HepG2 (cell line): Measurements from ENCODE around the gene HINFP. TPM values are rescaled to one million over a fixed set of nuclear protein-coding genes. Genes with fewer than 3 reads are reported as not detected.

Experiments
- AKAP8 ChIP-seq: sonication (generic); formaldehyde crosslinking; IDR thresholded peaks from 2 replicates; pipeline ENCODE4 v1.5.1; 2020; ENCODE audit warnings: mild to moderate bottlenecking, missing genetic modification reagents
- ATM ChIP-seq: fragments of 450-650 bp; IDR thresholded peaks from 2 replicates; pipeline ENCODE4 v1.7.1; 2017; ENCODE audit warnings: mild to moderate bottlenecking, borderline replicate concordance
- CBFB ChIP-seq: sonication (generic); formaldehyde crosslinking; IDR thresholded peaks from 2 replicates; pipeline ENCODE4 v1.4.0; 2020; ENCODE audit warnings: missing genetic modification reagents
- CREB1 ChIP-seq, 2 experiments: fragments of 450-650 bp in 1 of 2; IDR thresholded peaks; 2 replicates each; pipeline ENCODE4 v1.6.1; 2016 to 2017; ENCODE audit warnings: control low read depth in 1 of 2, mild to moderate bottlenecking in 1 of 2, missing compliant biosample characterization in 1 of 2, missing genetic modification characterization in 1 of 2
- ERF ChIP-seq: IDR thresholded peaks from 2 replicates; pipeline ENCODE4 v1.6.1; 2018; ENCODE audit warnings: missing biosample characterization, missing genetic modification reagents
- HNRNPH1 ChIP-seq: fragments of 200-400 bp; formaldehyde crosslinking; optimal IDR thresholded peaks from 2 replicates; pipeline ENCODE3; 2017; ENCODE audit warnings: mild to moderate bottlenecking, low read depth, low read length
- NFE2L2 ChIP-seq: fragments of 150-350 bp; IDR thresholded peaks from 2 replicates; pipeline ENCODE4 v1.6.1; 2014; ENCODE audit warnings: low read length
- NFIC ChIP-seq: IDR thresholded peaks from 2 replicates; pipeline ENCODE4 v1.6.1; 2012; ENCODE audit warnings: mild to moderate bottlenecking, low read length, inconsistent platforms
- PHF20 ChIP-seq: sonication (generic); formaldehyde crosslinking; IDR thresholded peaks from 2 replicates; pipeline ENCODE4 v1.5.0; 2020; ENCODE audit warnings: mild to moderate bottlenecking, missing genetic modification reagents
- SP2 ChIP-seq: sonication (generic); formaldehyde crosslinking; IDR thresholded peaks from 2 replicates; pipeline ENCODE4 v1.5.1; 2020; ENCODE audit warnings: mild to moderate bottlenecking, missing genetic modification reagents
- SYNCRIP ChIP-seq: fragments of 200-400 bp; formaldehyde crosslinking; IDR thresholded peaks from 2 replicates; pipeline ENCODE4 v1.6.1; 2018; ENCODE audit warnings: mild to moderate bottlenecking, low read depth, low read length; ENCODE audit not compliant: insufficient read depth
- TBL1XR1 ChIP-seq: fragments of 150-350 bp; IDR thresholded peaks from 2 replicates; pipeline ENCODE4 v1.6.1; 2014; ENCODE audit warnings: borderline replicate concordance, low read length; ENCODE audit not compliant: partially characterized antibody
- THAP7 ChIP-seq: sonication (generic); formaldehyde crosslinking; IDR thresholded peaks from 2 replicates; pipeline ENCODE4 v1.8.1; 2023; ENCODE audit warnings: mild to moderate bottlenecking, missing genetic modification reagents
- TSC22D2 ChIP-seq: sonication (generic); formaldehyde crosslinking; IDR thresholded peaks from 2 replicates; pipeline ENCODE4 v1.5.1; 2020; ENCODE audit warnings: missing genetic modification reagents, mild to moderate bottlenecking, borderline replicate concordance
- ZBTB7A ChIP-seq: sonication (generic); formaldehyde crosslinking; IDR thresholded peaks from 2 replicates; pipeline ENCODE4 v1.8.0; 2022; ENCODE audit warnings: mild to moderate bottlenecking, missing genetic modification reagents
- ZKSCAN8 ChIP-seq: IDR thresholded peaks from 2 replicates; pipeline ENCODE4 v1.6.1; 2016; ENCODE audit warnings: borderline replicate concordance, missing genetic modification reagents, missing compliant biosample characterization
- ZNF513 ChIP-seq: sonication (generic); formaldehyde crosslinking; conservative IDR thresholded peaks from 2 replicates; pipeline ENCODE4 v1.5.0; 2020; ENCODE audit warnings: missing genetic modification reagents
- ZNF75D ChIP-seq: sonication (generic); formaldehyde crosslinking; IDR thresholded peaks from 2 replicates; pipeline ENCODE4 v1.8.1; 2023; ENCODE audit warnings: missing genetic modification reagents, mild to moderate bottlenecking, borderline replicate concordance
- ZNF776 ChIP-seq: sonication (generic); formaldehyde crosslinking; IDR thresholded peaks from 2 replicates; pipeline ENCODE4 v1.4.0; 2020; ENCODE audit warnings: mild to moderate bottlenecking, missing genetic modification reagents
- polyA plus RNA-seq, 8 experiments: library from polyadenylated mRNA; depleted of rRNA in 3 of 8; stranded (reverse) in 7 of 8; unstranded in 1 of 8; fragments of >200 nt; fragmentation: Illumina TruSeq in 4 of 8; extraction: Trizol in 4 of 8; gene quantifications; 2 replicates each; pipeline versions ENCODE4 v1.2.1 to v1.2.3, GENCODE V29; 2011 to 2016; ENCODE audit warnings: low read depth in 4 of 8, missing spikeins in 1 of 8, mixed read lengths in 1 of 8; ENCODE audit not compliant: insufficient read depth in 1 of 8
- total RNA-seq, 5 experiments: library from RNA; depleted of rRNA; stranded (reverse); fragments of >200 nt; fragmentation: Illumina TruSeq; extraction: Trizol; gene quantifications; 2 replicates each; pipeline ENCODE4 v1.2.3, GENCODE V29; 2016; ENCODE audit warnings: low read depth in 1 of 5
- TF ChIP-seq, protein P1 (sequence below): sonication (generic); formaldehyde crosslinking; IDR thresholded peaks from 2 replicates; pipeline ENCODE4 v1.8.0; 2022; ENCODE audit warnings: mild to moderate bottlenecking, missing genetic modification reagents
- TF ChIP-seq, protein P2 (sequence below): sonication (generic); formaldehyde crosslinking; IDR thresholded peaks from 2 replicates; pipeline ENCODE4 v1.5.0; 2020; ENCODE audit warnings: mild to moderate bottlenecking, low read depth, missing genetic modification reagents, borderline replicate concordance
- TF ChIP-seq, protein P3 (sequence below): sonication (generic); formaldehyde crosslinking; conservative IDR thresholded peaks from 2 replicates; pipeline ENCODE4 v1.4.0; 2020; ENCODE audit warnings: missing genetic modification reagents
- TF ChIP-seq, protein P4 (sequence below): sonication (generic); formaldehyde crosslinking; IDR thresholded peaks from 2 replicates; pipeline ENCODE4 v1.8.1; 2023; ENCODE audit warnings: mild to moderate bottlenecking, missing genetic modification reagents

HINFP gene
- total and polyA plus RNA-seq, 2 of the 13 experiments (the other 11 are each of a cell fraction or from before 2014, with no cell fraction given): 15.1 to 21.4 TPM

GRCh38 chr11:119084663-119085436 is 36.5 kb upstream of the HINFP start, which contains the start of gene HMBS (continued):
- TF ChIP-seq ZNF513 (CRISPR knock-in tag): no peak
- TF ChIP-seq NFIC: 0 out of 2 replicates have a peak, but pooled peaks have one; percentile 26
- TF ChIP-seq CREB1 (IDR thresholded peaks at IDR 0.05): peak; percentile 89
- TF ChIP-seq CREB1 (CRISPR knock-in tag; IDR thresholded peaks at IDR 0.05): peak; percentile 96
- no peak for TF ChIP-seq TBL1XR1
- TF ChIP-seq, protein P1, sequence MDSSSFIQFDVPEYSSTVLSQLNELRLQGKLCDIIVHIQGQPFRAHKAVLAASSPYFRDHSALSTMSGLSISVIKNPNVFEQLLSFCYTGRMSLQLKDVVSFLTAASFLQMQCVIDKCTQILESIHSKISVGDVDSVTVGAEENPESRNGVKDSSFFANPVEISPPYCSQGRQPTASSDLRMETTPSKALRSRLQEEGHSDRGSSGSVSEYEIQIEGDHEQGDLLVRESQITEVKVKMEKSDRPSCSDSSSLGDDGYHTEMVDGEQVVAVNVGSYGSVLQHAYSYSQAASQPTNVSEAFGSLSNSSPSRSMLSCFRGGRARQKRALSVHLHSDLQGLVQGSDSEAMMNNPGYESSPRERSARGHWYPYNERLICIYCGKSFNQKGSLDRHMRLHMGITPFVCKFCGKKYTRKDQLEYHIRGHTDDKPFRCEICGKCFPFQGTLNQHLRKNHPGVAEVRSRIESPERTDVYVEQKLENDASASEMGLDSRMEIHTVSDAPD: no peak
- TF ChIP-seq AKAP8 (CRISPR knock-in tag): no peak
- no peak for TF ChIP-seq HNRNPH1
- TF ChIP-seq, protein P2, sequence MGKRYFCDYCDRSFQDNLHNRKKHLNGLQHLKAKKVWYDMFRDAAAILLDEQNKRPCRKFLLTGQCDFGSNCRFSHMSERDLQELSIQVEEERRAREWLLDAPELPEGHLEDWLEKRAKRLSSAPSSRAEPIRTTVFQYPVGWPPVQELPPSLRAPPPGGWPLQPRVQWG (CRISPR knock-in tag): no peak
- peak; percentile 6; the same call in 1 of the 2 replicates for TF ChIP-seq CBFB
- no peak for TF ChIP-seq NFE2L2
- peak; percentile 41 for TF ChIP-seq ERF (CRISPR knock-in tag)
- TF ChIP-seq TSC22D2 (CRISPR knock-in tag): no peak
- TF ChIP-seq PHF20: peak; percentile 80
- no peak for TF ChIP-seq ZBTB7A (CRISPR knock-in tag)
- no peak for TF ChIP-seq SYNCRIP
- no peak for TF ChIP-seq ATM
- TF ChIP-seq ZKSCAN8 (CRISPR knock-in tag): peak; percentile 33; the same call in 1 of the 2 replicates
- TF ChIP-seq ZNF776: 0 out of 2 replicates have a peak, but pooled peaks have one; percentile 45
- TF ChIP-seq THAP7 (CRISPR knock-in tag): no peak
- TF ChIP-seq, protein P3, sequence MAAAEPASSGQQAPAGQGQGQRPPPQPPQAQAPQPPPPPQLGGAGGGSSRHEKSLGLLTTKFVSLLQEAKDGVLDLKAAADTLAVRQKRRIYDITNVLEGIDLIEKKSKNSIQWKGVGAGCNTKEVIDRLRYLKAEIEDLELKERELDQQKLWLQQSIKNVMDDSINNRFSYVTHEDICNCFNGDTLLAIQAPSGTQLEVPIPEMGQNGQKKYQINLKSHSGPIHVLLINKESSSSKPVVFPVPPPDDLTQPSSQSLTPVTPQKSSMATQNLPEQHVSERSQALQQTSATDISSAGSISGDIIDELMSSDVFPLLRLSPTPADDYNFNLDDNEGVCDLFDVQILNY: peak; percentile 93
- no peak for TF ChIP-seq ZNF75D (CRISPR knock-in tag)
- peak; percentile 85 for TF ChIP-seq SP2 (CRISPR knock-in tag)
- TF ChIP-seq, protein P4, sequence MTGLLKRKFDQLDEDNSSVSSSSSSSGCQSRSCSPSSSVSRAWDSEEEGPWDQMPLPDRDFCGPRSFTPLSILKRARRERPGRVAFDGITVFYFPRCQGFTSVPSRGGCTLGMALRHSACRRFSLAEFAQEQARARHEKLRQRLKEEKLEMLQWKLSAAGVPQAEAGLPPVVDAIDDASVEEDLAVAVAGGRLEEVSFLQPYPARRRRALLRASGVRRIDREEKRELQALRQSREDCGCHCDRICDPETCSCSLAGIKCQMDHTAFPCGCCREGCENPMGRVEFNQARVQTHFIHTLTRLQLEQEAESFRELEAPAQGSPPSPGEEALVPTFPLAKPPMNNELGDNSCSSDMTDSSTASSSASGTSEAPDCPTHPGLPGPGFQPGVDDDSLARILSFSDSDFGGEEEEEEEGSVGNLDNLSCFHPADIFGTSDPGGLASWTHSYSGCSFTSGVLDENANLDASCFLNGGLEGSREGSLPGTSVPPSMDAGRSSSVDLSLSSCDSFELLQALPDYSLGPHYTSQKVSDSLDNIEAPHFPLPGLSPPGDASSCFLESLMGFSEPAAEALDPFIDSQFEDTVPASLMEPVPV (CRISPR knock-in tag): peak; percentile 83; the same call in 1 of the 2 replicates
